Mononuclear cell (primary cell): ENCODE results near the gene DSP. TPM values are rescaled to one million over a fixed set of nuclear protein-coding genes. Genes with fewer than 3 reads are reported as not detected.

Experiments
- H3K27me3 ChIP-seq: 2 replicates; pipeline ENCODE4 v1.6.0; 2011; ENCODE audit warnings: low read length, control low read depth; ENCODE audit not compliant: insufficient read depth
- H3K4me1 ChIP-seq: 2 replicates; pipeline ENCODE4 v1.5.1; 2011; ENCODE audit warnings: mild to moderate bottlenecking, low read length, control low read depth; ENCODE audit not compliant: insufficient read depth
- H3K4me3 ChIP-seq: 2 replicates; pipeline ENCODE4 v1.5.1; 2011; ENCODE audit warnings: mild to moderate bottlenecking, low read length, moderate library complexity
- H3K9me3 ChIP-seq: 2 replicates; pipeline ENCODE4 v1.5.1; 2011; ENCODE audit warnings: low read depth, mild to moderate bottlenecking, control low read depth, low read length
- total RNA-seq: library from RNA; depleted of rRNA; stranded (reverse); fragments of >200 nt; gene quantifications from one replicate; pipeline ENCODE4 v1.2.3, GENCODE V29; 2012

The DSP gene
- total RNA-seq, 1 donor, result 0.94 TPM

DNA sequence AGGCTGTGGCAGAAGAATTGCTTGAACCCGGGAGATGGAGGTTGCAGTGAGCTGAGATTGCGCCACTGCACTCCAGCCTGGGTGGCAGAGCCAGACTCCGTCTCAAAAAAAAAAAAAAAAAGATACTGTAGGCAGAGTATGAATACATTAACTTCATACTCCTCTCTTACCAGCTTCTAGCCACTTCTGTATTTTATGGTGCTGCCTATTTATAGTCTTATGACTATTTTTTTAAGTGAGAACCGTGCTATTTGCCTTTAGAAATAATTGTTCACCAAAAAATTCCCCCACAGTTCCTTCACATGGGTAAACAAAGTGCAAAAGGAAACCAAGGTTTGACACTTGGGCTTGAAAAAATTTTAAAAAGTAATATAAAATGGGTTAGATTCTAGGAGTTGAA, 47.0 kb downstream of the DSP start:
- Histone ChIP-seq H3K4me3 (no peak overlapping the region), H3K27me3 (no peaks in the 10 kb centered on the region), H3K4me1 (peaks cover 20% of the 10 kb centered on the region), H3K9me3 (no peaks in the 10 kb centered on the region)

GRCh38 chr6:7589221-7589620, 47.8 kb downstream of the DSP start:
- H3K27me3 ChIP-seq, result no peaks in the 10 kb centered on the region
- H3K4me1 ChIP-seq, result peaks cover 20% of the 10 kb centered on the region
- no peak overlapping the region for H3K4me3 ChIP-seq
- H3K9me3 ChIP-seq, result no peaks in the 10 kb centered on the region

GRCh38 chr6:7589949-7590917, 48.8 kb downstream of the DSP start, which contains the start of gene SNRNP48:
Gene SNRNP48 (plus strand): TSS chr6:7590198. CDS start chr6:7590258, 60 bp downstream.
- Histone ChIP-seq H3K9me3 (no peaks in the 10 kb centered on the region), H3K4me1 (peaks cover 20% of the 10 kb centered on the region), H3K27me3 (no peaks in the 10 kb centered on the region), H3K4me3 (peak within 1 kb of the TSS; percentile 77)

DNA sequence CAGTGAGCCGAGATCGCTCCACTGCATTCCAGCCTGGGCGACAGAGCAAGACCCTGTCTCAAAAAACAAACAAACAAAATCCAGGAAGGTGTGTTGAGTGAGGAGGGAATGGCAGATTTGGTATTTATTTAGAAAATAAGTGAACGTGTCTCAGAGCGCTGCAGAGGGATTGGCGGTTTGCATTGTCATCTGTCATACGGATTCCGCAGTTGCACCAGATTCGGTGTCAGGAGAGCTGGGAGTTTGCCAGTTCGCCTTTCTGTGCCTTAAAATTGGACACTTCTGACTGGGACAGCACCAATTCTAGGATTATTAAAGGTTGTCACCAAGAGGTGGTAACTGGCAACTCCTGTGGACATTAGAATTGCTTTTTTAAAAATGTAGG, 49.4 kb downstream of the DSP start:
- H3K4me3 ChIP-seq, result peak overlapping the region; percentile 77
- H3K27me3 ChIP-seq, result no peaks in the 10 kb centered on the region
- no peaks in the 10 kb centered on the region for H3K9me3 ChIP-seq
- peaks cover 20% of the 10 kb centered on the region for H3K4me1 ChIP-seq

DNA sequence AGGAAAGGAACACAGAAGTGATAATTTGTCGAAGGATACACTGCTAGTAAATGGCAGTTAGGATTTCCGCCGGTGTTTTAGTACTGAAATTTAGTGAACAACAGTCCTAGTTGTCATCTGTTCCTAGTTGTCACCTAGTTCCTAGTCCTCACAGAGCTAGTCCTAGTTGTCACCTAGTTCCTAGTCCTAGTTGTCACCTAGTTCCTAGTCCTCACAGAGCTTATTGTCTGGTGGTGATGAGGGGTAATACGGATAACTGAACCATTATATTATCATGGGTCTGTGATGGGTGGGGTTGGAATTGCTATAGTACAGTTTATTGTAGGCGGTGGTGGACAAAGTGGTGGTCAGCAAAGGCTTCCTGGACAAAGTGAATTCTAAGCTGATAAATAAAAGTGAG, 50.3 kb downstream of the DSP start:
- Histone ChIP-seq H3K4me3 (no peak overlapping the region), H3K27me3 (no peaks in the 10 kb centered on the region), H3K4me1 (peaks cover 20% of the 10 kb centered on the region), H3K9me3 (no peaks in the 10 kb centered on the region)

DNA sequence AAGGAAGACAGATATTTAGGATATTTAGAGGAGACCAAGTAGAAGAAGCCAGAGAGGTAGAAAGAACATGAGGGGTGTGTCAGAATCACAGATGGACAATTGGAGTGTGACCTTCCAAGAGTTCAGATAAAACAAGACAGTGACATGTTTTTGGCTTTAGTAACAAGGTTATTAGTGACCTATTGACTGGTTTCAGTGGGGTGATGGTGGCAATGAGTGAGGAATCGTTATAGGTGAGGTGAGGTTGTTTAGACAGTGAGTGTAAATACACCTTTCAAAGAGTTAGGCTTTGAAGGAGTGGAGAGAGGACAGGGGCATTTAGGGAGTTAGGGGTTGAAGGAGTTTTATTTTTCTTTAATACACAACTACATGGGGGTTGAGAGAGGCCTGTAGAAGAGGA, 51.8 kb downstream of the DSP start:
- Histone ChIP-seq H3K27me3 (no peaks in the 10 kb centered on the region), H3K4me1 (peaks cover 20% of the 10 kb centered on the region), H3K4me3 (no peak overlapping the region), H3K9me3 (no peaks in the 10 kb centered on the region)

- Histone ChIP-seq H3K4me3 (no peak overlapping the region), H3K27me3 (no peaks in the 10 kb centered on the region), H3K4me1 (peaks cover 20% of the 10 kb centered on the region), H3K9me3 (no peaks in the 10 kb centered on the region)
Observed at GRCh38 chr6:7594579-7595125, 53.2 kb downstream of the DSP start.

- Histone ChIP-seq H3K4me3 (no peak overlapping the region), H3K9me3 (no peaks in the 10 kb centered on the region), H3K27me3 (no peaks in the 10 kb centered on the region), H3K4me1 (no peaks in the 10 kb centered on the region)
Observed at GRCh38 chr6:7604003-7604402, 62.5 kb downstream of the DSP start.

DNA sequence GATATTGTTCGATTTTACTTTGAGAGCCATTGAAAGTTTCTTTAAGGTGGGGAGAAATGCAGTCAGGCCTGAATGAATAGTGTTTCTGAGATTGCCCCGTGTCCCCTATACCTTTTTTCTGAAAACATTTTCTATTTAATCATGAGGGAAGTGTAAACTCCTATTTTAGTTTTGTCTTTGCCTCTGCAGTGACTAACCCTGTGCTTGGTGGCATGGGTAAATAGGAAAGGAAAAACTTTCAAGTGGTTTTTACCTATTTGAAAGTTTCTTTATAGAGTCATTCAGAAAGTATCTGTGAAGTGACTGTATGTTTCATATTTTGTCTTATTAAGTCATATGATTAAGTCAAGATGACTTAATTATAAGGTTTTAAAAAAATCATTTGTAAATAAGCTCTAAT, 63.0 kb downstream of the DSP start:
- Histone ChIP-seq H3K27me3 (no peaks in the 10 kb centered on the region), H3K9me3 (no peaks in the 10 kb centered on the region), H3K4me1 (no peaks in the 10 kb centered on the region), H3K4me3 (no peak overlapping the region)

- no peaks in the 10 kb centered on the region for H3K9me3 ChIP-seq
- H3K4me1 ChIP-seq, result peaks cover 18% of the 10 kb centered on the region
- H3K27me3 ChIP-seq, result no peaks in the 10 kb centered on the region
- H3K4me3 ChIP-seq, result no peak overlapping the region
Observed at GRCh38 chr6:7615611-7616383, 74.3 kb downstream of the DSP start.

DNA sequence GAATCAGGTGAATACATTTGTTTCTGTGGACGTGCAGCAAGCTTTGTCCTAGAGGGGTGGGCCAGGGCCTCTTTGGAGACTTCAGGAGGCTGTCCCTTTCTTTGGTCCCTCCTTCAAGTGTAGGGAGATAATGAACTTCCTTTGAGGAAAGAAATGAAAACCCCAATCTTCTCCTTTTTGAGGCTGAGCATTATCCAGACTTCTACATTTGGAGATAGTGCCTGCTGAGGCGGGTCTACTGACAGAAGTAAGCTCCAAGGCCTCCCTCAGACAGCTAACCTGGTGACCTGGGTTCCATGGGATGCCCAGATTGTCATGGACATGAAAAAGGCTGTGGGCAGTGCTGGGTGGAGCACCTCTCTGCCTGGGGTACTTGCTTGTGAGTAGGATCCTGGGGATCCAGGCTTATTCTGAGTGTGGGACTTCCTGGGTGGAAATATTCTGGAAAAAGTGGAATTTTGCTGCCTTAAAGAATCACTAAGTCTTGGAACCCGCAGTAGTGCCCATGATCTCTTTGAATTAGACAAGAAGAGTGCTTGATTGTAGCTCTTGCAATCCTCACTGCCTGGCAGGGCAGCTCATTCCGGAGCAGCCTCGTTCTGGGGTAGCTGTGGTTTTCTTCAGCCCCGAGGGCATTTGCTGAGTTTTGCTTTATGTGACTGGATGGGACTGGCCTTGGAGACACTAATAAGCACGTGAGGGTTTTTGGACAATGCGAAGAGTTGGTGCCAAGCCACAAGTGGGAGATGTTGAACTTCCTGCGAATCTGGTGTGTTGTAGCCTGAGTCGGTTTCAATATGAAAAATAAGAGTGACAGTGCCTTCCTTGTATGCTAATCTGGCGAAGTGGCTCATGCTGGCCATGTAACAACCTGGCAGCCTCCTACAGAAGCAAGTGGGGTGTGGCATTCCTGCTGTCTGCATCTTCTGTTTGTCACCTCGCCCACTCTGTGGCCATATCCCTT, 76.6 kb downstream of the DSP start:
- Histone ChIP-seq H3K4me3 (no peak overlapping the region), H3K9me3 (no peaks in the 10 kb centered on the region), H3K27me3 (no peaks in the 10 kb centered on the region), H3K4me1 (peaks cover 18% of the 10 kb centered on the region)

GRCh38 chr6:7621761-7622160, 80.3 kb downstream of the DSP start:
- no peaks in the 10 kb centered on the region for H3K9me3 ChIP-seq
- no peak overlapping the region for H3K4me3 ChIP-seq
- H3K4me1 ChIP-seq, result peaks cover 18% of the 10 kb centered on the region
- H3K27me3 ChIP-seq, result no peaks in the 10 kb centered on the region

DNA sequence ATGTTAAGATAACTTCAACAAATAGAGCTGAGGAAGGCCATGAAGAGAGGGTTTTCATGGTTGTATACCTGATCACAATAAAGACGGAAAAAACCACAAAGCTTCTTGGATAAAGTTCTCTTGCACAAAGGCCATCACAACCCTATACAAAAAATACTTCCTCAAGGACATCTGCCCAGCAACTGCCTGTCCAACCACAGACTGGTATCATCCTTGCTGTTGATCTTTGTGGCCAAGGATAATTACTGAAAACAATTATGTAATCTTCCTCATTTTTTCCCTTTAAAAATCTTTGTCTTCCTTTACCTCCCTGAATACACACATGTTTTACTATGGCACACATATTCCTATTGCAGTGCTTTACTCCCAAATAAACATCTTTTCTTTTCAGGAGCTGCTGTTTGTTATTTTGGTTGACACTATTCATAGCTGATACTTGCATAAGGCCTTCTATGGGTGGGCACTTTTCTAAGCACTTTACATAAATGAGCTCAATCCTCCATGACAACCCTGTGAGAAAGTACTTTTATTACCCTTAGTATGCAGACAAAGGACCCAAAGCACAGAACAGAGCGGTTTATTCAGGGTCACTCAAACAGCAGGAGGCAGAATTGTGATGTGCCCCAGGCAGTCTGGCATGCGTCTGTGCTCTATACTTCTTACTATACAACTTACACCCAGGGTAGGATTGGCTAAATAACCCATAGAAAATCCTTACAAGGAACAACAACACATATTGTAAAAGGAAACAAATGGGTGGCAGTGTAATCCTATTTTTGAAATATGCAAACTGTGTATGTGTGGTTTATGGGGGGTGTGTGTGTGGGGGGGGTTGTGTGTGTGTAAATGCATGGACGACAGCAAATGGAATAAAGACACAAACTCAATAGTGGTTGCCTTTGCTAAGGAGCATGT, 83.6 kb downstream of the DSP start:
- Histone ChIP-seq H3K9me3 (no peaks in the 10 kb centered on the region), H3K4me1 (no peaks in the 10 kb centered on the region), H3K27me3 (no peaks in the 10 kb centered on the region), H3K4me3 (no peak overlapping the region)
